ENCODE results near the gene HSPA6. TPM values are rescaled to one million over a fixed set of nuclear protein-coding genes. Genes with fewer than 3 reads are reported as not detected.

HSPA6 gene
- total RNA-seq, 1 donor: 0.45 TPM

GRCh38 chr1:161497961-161498360 lies 26.4 kb upstream of the HSPA6 start:
- no peak for TF ChIP-seq CTCF (IDR thresholded peaks at IDR 0.05; ENCODE audit: insufficient read depth, low read length)
- H3K4me3 ChIP-seq (ENCODE audit: low read depth, low read length): no peak overlapping the region
- DNase-seq (ENCODE audit: low read depth): no peak

GRCh38 chr1:161498646-161499045 lies 25.7 kb upstream of the HSPA6 start:
- DNase-seq (ENCODE audit: low read depth): no peak
- no peak overlapping the region for H3K4me3 ChIP-seq (ENCODE audit: low read depth, low read length)
- no peak for TF ChIP-seq CTCF (IDR thresholded peaks at IDR 0.05; ENCODE audit: insufficient read depth, low read length)

GRCh38 chr1:161499099-161500039 lies 25.0 kb upstream of the HSPA6 start:
- DNase-seq (ENCODE audit: low read depth): peak; percentile 20
- TF ChIP-seq CTCF (IDR thresholded peaks at IDR 0.05; ENCODE audit: insufficient read depth, low read length): no peak
- H3K4me3 ChIP-seq (ENCODE audit: low read depth, low read length): no peak overlapping the region

GRCh38 chr1:161501234-161501633 lies 23.1 kb upstream of the HSPA6 start:
- no peak for DNase-seq (ENCODE audit: low read depth)
- no peak for TF ChIP-seq CTCF (IDR thresholded peaks at IDR 0.05; ENCODE audit: insufficient read depth, low read length)
- no peak overlapping the region for H3K4me3 ChIP-seq (ENCODE audit: low read depth, low read length)

GRCh38 chr1:161502181-161502580 lies 22.2 kb upstream of the HSPA6 start:
- no peak for TF ChIP-seq CTCF (IDR thresholded peaks at IDR 0.05; ENCODE audit: insufficient read depth, low read length)

GRCh38 chr1:161502641-161503393 lies 21.5 kb upstream of the HSPA6 start:
- DNase-seq (ENCODE audit: low read depth): peak; percentile 31
- no peak overlapping the region for H3K4me3 ChIP-seq (ENCODE audit: low read depth, low read length)
- no peak for TF ChIP-seq CTCF (IDR thresholded peaks at IDR 0.05; ENCODE audit: insufficient read depth, low read length)

More at GRCh38 chr1:161502181-161502580, 22.2 kb upstream of the HSPA6 start:
- H3K4me3 ChIP-seq (ENCODE audit: low read depth, low read length): no peak overlapping the region
- DNase-seq (ENCODE audit: low read depth): no peak
